Measurements from ENCODE around the gene ANXA1.
"Not testable (repeated sequence)": the region's sequence is repeated elsewhere in the genome, so short reads cannot be mapped to it uniquely, and the experiment has no call there.

ANXA1 gene

DNA sequence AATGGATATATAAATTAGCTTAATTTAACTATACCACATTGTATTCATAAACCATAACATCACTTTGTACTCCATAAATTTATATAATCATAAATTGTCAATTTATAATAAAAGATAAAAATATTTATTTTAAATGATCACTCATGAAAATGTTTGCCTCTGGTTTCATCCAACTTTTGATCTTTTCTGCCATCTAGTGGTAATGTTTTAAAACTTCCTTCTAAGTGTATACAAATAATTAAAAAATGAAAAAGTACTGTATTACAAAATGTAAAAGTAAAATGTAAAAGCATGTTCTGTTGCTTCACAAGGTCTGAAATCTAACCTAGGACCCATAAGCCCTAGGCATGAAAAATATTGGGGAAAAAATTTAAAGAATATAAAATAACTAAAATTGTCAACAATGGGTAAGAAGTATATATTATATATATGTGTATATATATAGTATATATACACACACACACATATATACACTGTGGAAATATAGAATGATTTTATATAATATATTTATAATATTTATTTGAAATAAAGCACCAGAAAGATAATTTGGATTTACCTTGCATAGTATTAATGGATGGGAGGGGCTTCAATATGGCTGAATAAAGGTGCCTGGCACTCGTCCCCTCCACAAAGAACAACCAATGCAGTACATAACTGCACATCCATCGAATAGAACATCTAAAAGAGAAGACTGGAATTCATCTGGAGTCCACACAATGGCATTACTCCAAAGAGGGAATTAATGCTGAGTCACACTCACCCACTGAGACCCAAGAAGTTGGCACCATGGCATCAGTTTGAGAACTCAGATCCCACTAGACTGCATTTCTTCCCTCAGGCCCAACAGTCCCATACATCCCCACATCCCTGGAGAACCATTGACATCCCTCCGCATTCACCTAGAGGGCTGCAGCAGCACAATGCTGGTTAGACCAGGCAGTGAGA is 32.5 kb downstream of the ANXA1 start:
- peaks cover 27% of the 10 kb centered on the region for H3K9me3 Mint-ChIP-seq
- peaks cover 11% of the 10 kb centered on the region for H3K4me1 Mint-ChIP-seq
- TF ChIP-seq, protein P1, sequence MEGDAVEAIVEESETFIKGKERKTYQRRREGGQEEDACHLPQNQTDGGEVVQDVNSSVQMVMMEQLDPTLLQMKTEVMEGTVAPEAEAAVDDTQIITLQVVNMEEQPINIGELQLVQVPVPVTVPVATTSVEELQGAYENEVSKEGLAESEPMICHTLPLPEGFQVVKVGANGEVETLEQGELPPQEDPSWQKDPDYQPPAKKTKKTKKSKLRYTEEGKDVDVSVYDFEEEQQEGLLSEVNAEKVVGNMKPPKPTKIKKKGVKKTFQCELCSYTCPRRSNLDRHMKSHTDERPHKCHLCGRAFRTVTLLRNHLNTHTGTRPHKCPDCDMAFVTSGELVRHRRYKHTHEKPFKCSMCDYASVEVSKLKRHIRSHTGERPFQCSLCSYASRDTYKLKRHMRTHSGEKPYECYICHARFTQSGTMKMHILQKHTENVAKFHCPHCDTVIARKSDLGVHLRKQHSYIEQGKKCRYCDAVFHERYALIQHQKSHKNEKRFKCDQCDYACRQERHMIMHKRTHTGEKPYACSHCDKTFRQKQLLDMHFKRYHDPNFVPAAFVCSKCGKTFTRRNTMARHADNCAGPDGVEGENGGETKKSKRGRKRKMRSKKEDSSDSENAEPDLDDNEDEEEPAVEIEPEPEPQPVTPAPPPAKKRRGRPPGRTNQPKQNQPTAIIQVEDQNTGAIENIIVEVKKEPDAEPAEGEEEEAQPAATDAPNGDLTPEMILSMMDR (IDR thresholded peaks at IDR 0.05; ENCODE audit: unreplicated experiment in 3 of 3), result peak; percentile 48 to 73 (median 52)
- H3K27ac Mint-ChIP-seq, result no peak overlapping the region
- H3K27me3 Mint-ChIP-seq (ENCODE audit: low read depth), result no peaks in the 10 kb centered on the region
- H3K4me3 Mint-ChIP-seq, result no peak overlapping the region
- no peaks in the 10 kb centered on the region for H3K36me3 Mint-ChIP-seq (ENCODE audit: low read depth)

DNA sequence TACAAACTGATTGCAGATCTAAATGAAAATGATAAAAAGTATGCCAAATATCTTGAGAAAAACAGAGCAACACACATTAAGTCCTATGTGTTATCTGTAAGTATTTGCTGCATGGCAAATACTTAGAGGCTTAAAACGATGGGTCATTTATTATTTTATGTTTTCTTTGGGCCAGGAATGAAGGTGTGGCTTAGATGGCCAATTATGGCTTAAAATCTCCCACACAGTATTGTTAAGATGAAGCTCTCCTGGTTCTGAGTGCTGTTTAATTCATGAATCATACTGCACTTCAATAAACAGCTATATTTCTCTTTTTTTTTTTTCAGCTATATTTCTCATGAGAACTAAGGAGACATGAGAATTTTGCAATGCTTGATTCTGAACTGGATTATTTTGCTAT is 39.4 kb downstream of the ANXA1 start:
- H3K9me3 Mint-ChIP-seq, result peaks cover 22% of the 10 kb centered on the region
- not testable (repeated sequence) for H3K27ac Mint-ChIP-seq; H3K36me3 Mint-ChIP-seq (ENCODE audit: low read depth); H3K27me3 Mint-ChIP-seq (ENCODE audit: low read depth); H3K4me1 Mint-ChIP-seq; H3K4me3 Mint-ChIP-seq

DNA sequence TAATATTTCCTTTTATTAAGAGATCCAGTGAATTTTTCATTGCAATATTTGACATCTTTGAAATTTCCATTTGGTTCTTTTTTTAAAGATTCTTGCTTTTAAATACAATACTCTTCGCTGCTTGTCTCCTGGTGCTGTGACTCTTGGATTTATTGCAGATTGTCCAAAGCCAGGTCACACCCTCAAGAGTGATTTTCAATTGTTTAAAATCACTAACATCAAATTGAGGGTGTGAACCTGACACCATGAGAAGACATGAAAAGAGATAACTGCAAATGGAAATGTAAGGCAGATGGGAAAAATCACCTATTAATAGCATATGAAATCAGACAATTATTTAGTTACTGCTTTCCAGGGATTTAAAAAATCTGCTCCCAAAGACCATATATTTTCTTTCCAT is 42.6 kb downstream of the ANXA1 start:
- Mint-ChIP-seq H3K36me3 (ENCODE audit: low read depth) (no peaks in the 10 kb centered on the region), H3K27ac (no peak overlapping the region), H3K27me3 (ENCODE audit: low read depth) (peaks cover 6% of the 10 kb centered on the region), H3K4me1 (no peaks in the 10 kb centered on the region), H3K4me3 (no peak overlapping the region), H3K9me3 (no peaks in the 10 kb centered on the region)
- TF ChIP-seq, protein P1 (IDR thresholded peaks at IDR 0.05; ENCODE audit: unreplicated experiment in 3 of 3), result no peak

DNA sequence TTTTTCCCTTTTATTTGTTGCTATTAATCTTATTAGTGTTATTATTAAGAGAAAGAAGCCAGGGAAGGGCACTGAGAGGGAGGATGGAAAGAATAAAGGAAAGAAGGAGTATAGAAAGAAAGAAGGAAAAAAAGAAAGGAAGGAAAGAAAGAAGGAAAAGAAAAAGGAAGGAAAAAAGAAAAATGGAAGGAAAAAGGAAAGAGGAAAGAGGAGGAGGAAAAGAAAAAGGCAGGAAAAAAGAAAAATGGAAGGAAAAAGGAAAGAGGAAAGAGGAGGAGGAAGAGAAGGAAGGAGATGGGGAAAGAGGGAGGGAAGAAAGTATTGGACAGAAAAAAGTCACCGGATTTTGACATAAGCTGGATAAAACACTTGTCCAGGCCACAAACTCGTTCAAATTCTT is 47.8 kb downstream of the ANXA1 start:
- TF ChIP-seq, protein P1 (IDR thresholded peaks at IDR 0.05; ENCODE audit: unreplicated experiment in 3 of 3), result no peak
- Mint-ChIP-seq H3K4me1 (no peaks in the 10 kb centered on the region), H3K27ac (no peak overlapping the region), H3K9me3 (no peaks in the 10 kb centered on the region), H3K27me3 (ENCODE audit: low read depth) (peaks cover 13% of the 10 kb centered on the region), H3K4me3 (no peak overlapping the region), H3K36me3 (ENCODE audit: low read depth) (no peaks in the 10 kb centered on the region)

DNA sequence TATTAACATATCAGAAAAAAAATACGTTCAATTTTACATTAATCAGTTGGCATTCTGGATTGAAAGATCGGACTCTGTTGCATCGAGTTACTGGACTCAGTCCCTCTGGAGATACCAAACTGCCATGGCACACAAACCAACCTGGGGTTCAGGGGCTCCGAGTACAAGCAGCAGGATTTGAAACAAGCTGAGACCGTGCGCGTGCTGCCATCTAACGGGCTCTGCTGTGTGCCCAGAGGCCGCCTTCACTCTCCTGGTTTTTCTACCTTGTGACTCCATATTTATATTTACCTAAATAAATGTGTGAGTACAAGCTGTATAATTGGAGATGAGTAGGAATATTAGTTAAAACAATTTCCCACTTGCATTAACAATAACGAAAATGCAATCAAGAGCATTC is 48.2 kb downstream of the ANXA1 start:
- H3K4me1 Mint-ChIP-seq, result no peaks in the 10 kb centered on the region
- TF ChIP-seq, protein P1 (IDR thresholded peaks at IDR 0.05; ENCODE audit: unreplicated experiment in 3 of 3), result no peak
- H3K4me3 Mint-ChIP-seq, result no peak overlapping the region
- H3K27ac Mint-ChIP-seq, result no peak overlapping the region
- no peaks in the 10 kb centered on the region for H3K9me3 Mint-ChIP-seq
- H3K36me3 Mint-ChIP-seq (ENCODE audit: low read depth), result no peaks in the 10 kb centered on the region
- H3K27me3 Mint-ChIP-seq (ENCODE audit: low read depth), result peaks cover 13% of the 10 kb centered on the region

DNA sequence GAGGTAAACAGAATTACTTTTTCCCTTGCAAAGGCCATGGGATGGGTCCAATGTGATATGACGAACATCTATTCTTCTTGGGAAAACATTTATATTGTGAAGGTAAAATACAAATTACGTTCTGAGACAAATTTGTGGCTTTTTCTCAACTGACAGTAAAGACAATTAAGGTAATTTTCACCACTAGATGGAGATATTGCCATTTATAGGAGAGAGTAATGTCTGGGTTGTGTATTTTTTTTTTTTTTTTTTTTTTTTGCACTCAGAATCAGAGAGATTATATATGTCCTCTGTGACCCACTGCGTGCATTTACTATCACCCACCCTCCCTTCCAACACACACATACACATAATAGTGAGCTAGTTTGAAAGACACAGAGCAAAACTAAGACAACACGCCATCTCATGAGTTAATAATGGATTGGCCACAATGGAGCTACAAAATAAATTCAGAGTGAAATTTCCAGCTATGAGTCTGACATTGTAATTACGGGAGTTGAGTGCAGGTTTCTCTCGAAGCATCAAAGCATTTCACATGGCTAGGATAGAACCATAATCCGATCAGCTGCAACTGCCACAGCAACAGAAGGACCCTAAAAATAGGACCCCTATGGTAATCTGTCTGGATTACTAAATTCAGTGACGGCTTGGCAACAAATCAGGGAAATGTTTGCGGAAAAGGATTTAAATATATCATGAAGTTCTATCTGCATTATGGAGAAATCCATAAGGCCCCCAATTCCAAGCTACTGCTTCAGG is 49.2 kb downstream of the ANXA1 start:
- no peaks in the 10 kb centered on the region for H3K4me1 Mint-ChIP-seq
- no peaks in the 10 kb centered on the region for H3K36me3 Mint-ChIP-seq (ENCODE audit: low read depth)
- no peaks in the 10 kb centered on the region for H3K9me3 Mint-ChIP-seq
- H3K4me3 Mint-ChIP-seq, result no peak overlapping the region
- peaks cover 12% of the 10 kb centered on the region for H3K27me3 Mint-ChIP-seq (ENCODE audit: low read depth)
- TF ChIP-seq, protein P1 (IDR thresholded peaks at IDR 0.05; ENCODE audit: unreplicated experiment in 3 of 3), result peak; percentile 61 to 79 (median 69)
- H3K27ac Mint-ChIP-seq, result no peak overlapping the region
